GM12878 (cell line): ENCODE measurements around the gene LRP1B.

ENCODE experiments used
- CREM ChIP-seq: IDR thresholded peaks from 2 replicates; pipeline ENCODE4 v1.6.1; 2014; ENCODE audit warnings: antibody characterized with exemption, low read depth
- JUNB ChIP-seq: IDR thresholded peaks from 2 replicates; pipeline ENCODE4 v1.6.1; 2016; ENCODE audit warnings: antibody characterized with exemption, mild to moderate bottlenecking
- TF ChIP-seq, protein P1 (sequence below), 3 experiments: IDR thresholded peaks in 2 of 3; conservative IDR thresholded peaks in 1 of 3; 2 replicates each; pipeline ENCODE4 v1.5.1; 2011; ENCODE audit warnings: low read depth in 3 of 3, low read length in 3 of 3, mild to moderate bottlenecking in 3 of 3, control low read depth in 2 of 3, moderate library complexity in 2 of 3, inconsistent platforms in 1 of 3, mixed read lengths in 1 of 3; ENCODE audit not compliant: control insufficient read depth in 2 of 3, insufficient read depth in 1 of 3; ENCODE audit errors: extremely low read depth in 1 of 3
- TF ChIP-seq, protein P2 (sequence below): IDR thresholded peaks from 2 replicates; pipeline ENCODE4 v1.6.1; 2012; ENCODE audit warnings: mild to moderate bottlenecking, low read depth, low read length
- TF ChIP-seq, protein P3 (sequence below): fragments of 450-650 bp; IDR thresholded peaks from 2 replicates; pipeline ENCODE4 v1.6.1; 2017; ENCODE audit warnings: mild to moderate bottlenecking, moderate library complexity

DNA sequence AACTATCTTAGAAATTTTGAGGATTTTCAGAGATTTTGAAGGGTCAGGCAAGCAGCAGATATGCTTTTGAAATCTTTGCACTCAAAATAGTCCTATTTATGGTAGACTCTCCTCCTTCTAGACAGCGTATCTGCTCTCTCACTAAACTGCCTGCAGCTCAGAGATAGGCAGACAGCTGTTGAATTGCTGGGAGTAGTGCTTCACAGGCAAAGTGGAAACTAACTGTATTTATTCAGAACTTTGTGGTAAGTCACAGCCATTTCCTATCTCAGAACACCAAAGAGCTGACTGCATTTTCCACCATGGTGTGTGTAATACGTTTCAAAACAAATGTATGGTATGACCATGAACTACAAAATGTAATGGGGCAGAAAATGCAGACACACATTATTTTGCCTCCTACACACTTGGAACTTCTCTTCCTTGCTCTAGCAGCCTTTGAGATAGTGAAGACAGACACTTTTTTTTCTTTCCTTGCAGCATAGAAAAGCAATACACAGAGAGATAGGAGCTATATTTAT, 352.4 kb downstream of the LRP1B start:
- TF ChIP-seq, protein P1, sequence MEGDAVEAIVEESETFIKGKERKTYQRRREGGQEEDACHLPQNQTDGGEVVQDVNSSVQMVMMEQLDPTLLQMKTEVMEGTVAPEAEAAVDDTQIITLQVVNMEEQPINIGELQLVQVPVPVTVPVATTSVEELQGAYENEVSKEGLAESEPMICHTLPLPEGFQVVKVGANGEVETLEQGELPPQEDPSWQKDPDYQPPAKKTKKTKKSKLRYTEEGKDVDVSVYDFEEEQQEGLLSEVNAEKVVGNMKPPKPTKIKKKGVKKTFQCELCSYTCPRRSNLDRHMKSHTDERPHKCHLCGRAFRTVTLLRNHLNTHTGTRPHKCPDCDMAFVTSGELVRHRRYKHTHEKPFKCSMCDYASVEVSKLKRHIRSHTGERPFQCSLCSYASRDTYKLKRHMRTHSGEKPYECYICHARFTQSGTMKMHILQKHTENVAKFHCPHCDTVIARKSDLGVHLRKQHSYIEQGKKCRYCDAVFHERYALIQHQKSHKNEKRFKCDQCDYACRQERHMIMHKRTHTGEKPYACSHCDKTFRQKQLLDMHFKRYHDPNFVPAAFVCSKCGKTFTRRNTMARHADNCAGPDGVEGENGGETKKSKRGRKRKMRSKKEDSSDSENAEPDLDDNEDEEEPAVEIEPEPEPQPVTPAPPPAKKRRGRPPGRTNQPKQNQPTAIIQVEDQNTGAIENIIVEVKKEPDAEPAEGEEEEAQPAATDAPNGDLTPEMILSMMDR (IDR thresholded peaks at IDR 0.05 in 2 of 3, conservative IDR thresholded peaks at IDR 0.05 in 1 of 3; ENCODE audit: control insufficient read depth in 2 of 3, extremely low read depth in 1 of 3, insufficient read depth in 1 of 3, low read depth in 3 of 3, low read length in 3 of 3) = no peak
- no peak for TF ChIP-seq CREM
- TF ChIP-seq, protein P2, sequence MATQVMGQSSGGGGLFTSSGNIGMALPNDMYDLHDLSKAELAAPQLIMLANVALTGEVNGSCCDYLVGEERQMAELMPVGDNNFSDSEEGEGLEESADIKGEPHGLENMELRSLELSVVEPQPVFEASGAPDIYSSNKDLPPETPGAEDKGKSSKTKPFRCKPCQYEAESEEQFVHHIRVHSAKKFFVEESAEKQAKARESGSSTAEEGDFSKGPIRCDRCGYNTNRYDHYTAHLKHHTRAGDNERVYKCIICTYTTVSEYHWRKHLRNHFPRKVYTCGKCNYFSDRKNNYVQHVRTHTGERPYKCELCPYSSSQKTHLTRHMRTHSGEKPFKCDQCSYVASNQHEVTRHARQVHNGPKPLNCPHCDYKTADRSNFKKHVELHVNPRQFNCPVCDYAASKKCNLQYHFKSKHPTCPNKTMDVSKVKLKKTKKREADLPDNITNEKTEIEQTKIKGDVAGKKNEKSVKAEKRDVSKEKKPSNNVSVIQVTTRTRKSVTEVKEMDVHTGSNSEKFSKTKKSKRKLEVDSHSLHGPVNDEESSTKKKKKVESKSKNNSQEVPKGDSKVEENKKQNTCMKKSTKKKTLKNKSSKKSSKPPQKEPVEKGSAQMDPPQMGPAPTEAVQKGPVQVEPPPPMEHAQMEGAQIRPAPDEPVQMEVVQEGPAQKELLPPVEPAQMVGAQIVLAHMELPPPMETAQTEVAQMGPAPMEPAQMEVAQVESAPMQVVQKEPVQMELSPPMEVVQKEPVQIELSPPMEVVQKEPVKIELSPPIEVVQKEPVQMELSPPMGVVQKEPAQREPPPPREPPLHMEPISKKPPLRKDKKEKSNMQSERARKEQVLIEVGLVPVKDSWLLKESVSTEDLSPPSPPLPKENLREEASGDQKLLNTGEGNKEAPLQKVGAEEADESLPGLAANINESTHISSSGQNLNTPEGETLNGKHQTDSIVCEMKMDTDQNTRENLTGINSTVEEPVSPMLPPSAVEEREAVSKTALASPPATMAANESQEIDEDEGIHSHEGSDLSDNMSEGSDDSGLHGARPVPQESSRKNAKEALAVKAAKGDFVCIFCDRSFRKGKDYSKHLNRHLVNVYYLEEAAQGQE = no peak
- TF ChIP-seq, protein P3, sequence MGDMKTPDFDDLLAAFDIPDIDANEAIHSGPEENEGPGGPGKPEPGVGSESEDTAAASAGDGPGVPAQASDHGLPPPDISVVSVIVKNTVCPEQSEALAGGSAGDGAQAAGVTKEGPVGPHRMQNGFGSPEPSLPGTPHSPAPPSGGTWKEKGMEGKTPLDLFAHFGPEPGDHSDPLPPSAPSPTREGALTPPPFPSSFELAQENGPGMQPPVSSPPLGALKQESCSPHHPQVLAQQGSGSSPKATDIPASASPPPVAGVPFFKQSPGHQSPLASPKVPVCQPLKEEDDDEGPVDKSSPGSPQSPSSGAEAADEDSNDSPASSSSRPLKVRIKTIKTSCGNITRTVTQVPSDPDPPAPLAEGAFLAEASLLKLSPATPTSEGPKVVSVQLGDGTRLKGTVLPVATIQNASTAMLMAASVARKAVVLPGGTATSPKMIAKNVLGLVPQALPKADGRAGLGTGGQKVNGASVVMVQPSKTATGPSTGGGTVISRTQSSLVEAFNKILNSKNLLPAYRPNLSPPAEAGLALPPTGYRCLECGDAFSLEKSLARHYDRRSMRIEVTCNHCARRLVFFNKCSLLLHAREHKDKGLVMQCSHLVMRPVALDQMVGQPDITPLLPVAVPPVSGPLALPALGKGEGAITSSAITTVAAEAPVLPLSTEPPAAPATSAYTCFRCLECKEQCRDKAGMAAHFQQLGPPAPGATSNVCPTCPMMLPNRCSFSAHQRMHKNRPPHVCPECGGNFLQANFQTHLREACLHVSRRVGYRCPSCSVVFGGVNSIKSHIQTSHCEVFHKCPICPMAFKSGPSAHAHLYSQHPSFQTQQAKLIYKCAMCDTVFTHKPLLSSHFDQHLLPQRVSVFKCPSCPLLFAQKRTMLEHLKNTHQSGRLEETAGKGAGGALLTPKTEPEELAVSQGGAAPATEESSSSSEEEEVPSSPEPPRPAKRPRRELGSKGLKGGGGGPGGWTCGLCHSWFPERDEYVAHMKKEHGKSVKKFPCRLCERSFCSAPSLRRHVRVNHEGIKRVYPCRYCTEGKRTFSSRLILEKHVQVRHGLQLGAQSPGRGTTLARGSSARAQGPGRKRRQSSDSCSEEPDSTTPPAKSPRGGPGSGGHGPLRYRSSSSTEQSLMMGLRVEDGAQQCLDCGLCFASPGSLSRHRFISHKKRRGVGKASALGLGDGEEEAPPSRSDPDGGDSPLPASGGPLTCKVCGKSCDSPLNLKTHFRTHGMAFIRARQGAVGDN = no peak
- no peak for TF ChIP-seq JUNB
